Activated T-helper 1 cell treated with anti-CD3 and anti-CD28 coated beads, Interleukin-2, amount 50 U/mL, for 16 hours (primary cell): Measurements from ENCODE around the gene KCNK4.
A peak's percentile ranks its signal among the peaks of the same experiment; 100 is the strongest.
"Not testable (repeated sequence)": the region's sequence is repeated elsewhere in the genome, so short reads cannot be mapped to it uniquely, and the experiment has no call there.

ENCODE experiments used
- DNase-seq, 2 donors: peaks; one replicate each; pipeline ENCODE4 v3.0.0-alpha.2; 2020; ENCODE audit warnings: low read depth in 1 of 2, low spot score in 1 of 2

Gene KCNK4

DNA sequence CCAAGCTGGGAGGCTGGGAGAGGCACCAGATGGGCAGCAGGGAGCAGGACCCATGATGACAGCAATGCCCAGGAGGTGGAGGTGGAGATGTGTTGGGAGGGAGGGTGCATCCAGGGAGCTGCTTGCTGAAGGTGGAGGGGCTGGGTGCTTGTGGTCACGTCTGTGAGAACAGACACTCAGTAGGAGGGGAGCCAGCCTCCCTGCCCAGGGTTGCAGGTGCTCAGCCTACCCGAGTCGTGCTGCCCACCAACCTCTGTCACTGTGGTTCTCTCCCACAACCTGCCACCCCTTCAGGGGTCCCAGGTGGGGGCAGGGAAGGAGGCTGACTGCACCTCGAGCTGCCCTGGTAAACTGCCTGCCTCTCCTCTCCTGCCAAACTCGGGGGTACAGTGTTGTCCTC lies 32.3 kb downstream of the KCNK4 start:
- DNase-seq, result no peak

DNA sequence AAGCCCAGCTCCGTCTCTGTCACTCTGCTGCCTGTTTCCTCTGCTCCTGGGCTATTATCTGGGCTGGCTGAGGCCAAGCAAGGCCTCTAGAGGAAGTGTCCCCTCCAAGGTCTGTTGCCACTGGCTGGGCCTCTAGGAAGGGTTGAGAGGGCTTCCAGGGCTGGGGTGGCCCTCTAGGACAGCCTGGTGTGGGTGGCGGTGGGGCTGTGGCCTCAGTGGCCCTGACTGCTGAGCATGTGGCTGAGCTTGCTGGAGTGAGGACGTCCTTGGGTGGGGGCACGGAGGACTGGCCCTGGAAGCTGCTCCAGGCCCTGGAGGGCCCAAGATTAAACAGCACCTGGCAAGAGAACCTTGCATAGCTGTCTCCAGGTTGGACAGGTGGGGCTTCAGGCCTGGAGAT lies 32.9 kb downstream of the KCNK4 start:
- DNase-seq, result not testable (repeated sequence)

DNA sequence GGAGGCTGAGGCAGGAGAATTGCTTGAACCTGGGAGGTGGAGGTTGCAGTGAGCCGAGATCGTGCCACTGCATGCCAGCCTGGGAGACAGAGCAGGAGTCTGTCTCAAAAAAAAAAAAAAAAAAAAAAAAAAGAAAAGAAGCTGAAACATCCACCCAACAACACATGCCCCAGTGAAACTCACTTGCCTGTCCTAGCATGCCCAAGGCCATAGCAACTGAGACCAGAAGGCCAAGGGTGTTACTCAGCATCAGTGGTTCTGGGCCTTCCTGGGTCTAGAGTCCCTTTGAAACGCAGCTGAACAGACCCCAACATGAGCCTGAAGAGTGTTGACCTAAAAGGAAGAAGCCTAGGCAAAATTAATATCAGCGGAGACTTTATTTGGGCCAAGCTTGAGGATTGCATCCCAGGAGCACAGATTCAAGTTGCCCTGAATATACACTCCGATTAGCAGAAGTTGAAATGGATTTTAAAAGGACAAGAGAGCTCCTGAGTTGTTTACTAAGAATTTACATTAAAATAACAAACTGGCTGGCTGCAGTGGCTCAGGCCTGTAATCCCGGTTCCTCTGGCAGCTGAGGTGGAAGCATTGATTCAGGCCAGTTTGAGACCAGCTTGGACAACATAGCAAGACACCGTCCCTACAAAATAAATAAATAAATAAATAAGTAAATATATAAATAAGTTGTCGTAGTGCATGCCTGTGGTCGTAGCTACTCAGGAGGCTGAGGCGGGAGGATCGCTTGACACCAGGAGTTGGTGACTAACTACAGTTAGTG lies 33.8 kb downstream of the KCNK4 start:
- DNase-seq, result no peak

DNA sequence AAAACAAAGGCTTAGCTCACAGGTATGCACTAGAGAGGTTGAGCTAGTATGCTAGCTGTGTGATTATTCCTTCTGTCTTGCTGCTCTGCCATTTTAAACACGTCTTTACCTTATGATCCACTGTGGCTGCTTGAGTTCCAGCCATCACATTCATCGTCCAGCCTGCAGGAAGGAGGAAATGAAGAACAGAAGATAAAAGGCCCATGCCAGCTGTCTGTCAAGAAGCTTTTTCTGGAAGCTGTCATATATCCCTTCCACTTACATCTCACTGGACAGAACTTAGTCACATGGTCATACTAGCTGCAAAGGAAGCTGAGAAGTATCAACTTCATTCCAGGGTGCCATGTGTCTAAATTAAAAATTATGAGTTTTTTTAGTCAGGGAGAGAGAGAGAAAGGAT lies 36.3 kb downstream of the KCNK4 start:
- DNase-seq, result no peak

DNA sequence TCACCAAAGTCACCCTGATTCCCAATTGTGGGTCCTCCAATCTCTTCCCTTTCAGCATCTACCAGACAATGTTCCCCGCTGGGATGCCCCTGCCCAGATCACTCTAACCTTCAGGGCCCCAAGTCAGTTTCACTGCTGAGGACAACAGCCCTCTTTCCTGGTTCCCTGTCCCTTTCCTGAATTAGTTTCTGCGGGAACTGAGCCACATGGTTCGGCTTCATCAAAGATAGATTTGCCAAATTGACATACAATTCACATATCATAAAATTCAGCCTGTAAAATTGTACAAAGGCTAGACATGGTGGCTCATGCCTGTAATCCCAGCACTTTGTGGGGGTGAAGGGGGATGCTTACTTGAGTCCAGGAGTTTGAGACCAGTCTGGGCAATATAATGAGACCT lies 36.9 kb downstream of the KCNK4 start:
- DNase-seq, result no peak

DNA sequence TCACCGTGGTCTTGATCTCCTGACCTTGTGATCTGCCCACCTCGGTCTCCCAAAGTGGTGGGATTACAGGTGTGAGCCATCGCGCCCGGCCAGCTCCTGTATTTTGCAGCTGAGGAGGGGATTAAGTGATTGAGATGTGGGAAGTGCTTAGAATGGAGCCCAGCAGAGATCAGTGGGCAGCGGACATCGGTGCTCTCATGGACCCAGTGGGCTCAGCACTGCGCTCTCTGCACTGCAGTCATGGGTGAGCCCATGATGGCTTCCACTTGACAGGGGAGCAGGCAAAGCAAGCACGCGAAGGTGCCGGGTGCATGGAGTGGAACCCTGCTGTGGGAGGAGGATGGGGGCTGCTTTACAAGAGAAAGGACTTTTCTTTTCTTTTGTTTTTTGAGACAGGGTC lies 39.8 kb downstream of the KCNK4 start:
- no peak for DNase-seq

DNA sequence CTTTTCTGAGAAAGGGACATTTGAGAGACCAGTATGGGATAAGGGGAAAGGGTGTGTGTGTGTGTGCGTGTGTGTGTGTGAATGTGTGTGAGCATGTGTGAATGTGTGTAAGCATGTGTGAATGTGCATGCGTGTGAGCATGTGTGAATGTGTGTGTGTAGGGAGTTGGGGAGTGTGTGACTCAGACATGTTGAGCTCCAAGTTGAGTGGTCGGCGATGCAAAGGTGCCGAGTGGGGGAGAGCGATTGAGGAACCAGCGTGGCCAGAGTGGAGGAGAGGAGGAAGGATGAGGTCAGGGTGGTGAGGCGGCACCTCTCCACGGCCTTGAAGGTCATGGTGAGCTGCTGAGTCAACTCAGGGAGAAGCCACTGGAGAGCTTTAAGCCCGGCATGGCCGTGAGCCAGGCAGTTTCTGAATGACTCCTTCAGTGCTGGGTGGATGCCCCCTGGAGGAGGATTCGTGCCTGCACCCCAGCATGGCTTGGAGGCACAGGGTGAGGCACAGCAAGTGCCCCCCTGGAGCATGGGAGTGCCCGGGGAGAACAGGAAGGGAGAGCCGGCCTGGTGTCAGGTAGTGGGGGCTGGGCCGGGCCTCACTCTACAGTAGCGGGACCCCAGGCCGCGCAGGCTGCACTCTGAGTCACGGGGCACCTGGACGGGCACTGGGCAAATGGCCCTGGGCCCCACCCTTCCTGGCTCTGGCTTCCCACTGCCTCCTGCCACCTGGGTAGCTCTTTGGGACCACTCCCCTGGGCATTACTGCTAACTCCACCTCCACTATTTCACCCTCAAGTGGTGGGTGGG lies 40.7 kb downstream of the KCNK4 start:
- peak; percentile 29 to 45 for DNase-seq

DNA sequence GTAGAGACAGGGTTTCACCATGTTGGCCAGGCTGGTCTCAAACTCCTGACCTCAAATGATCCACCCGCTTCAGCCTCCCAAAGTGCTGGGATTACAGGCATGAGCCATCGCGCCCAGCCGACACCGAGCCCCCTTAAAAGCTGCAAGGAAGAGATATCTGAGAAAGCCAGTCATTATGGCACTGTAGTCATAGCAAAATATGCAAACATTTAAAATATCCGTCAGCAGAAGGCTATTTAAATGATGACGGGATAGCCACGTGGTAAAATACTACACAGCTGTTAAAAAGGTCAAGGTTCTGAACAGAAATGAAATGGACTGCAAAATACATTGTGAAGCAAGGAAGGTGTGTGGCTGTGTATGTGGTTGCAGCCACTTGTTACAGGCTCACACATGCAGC lies 42.5 kb downstream of the KCNK4 start:
- DNase-seq, result no peak

DNA sequence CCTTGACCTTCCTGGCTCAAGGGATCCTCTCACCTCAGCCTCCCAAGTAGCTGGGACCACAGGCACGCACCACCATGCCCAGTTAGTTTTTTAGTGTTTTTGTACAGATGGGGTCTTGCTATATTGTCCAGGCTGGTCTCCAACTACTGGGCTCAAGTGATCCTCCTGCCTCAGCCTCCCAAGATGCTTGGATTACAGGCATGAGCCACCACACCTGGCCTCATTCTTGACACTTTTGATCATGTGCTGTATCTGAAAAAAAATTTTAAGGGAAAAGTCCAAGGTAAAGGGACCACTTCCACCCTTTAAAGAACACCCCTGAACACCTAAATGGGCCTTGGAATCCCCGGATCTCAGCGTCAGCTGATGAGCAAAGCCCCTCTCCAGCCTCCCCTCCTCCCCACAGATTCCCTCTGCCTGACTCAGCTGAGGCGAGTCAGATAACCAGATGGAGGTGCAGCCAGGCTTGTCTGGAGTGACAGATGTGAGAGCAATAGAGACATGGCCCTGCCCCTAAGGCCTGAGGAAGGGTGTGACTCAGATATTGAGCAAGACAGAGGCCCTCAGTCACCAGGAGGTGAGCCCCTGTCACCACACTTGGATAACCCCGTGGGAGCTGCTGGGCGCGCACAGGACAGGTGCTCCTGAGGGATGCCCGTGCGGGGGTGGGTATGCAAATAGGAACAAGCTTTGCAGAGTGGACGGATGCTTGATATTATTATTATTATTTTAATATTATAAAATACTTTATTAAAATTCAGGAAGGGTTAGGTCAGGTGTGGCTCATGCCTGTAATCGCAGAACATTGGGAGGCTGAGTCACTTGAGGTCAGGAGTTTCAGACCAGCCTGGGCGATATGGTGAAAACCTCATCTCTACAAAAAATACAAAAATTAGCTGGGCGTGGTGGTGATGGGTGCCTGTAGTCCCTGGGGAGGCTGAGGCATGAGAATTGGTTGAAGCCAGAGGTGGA lies 43.9 kb downstream of the KCNK4 start:
- DNase-seq, result no peak

DNA sequence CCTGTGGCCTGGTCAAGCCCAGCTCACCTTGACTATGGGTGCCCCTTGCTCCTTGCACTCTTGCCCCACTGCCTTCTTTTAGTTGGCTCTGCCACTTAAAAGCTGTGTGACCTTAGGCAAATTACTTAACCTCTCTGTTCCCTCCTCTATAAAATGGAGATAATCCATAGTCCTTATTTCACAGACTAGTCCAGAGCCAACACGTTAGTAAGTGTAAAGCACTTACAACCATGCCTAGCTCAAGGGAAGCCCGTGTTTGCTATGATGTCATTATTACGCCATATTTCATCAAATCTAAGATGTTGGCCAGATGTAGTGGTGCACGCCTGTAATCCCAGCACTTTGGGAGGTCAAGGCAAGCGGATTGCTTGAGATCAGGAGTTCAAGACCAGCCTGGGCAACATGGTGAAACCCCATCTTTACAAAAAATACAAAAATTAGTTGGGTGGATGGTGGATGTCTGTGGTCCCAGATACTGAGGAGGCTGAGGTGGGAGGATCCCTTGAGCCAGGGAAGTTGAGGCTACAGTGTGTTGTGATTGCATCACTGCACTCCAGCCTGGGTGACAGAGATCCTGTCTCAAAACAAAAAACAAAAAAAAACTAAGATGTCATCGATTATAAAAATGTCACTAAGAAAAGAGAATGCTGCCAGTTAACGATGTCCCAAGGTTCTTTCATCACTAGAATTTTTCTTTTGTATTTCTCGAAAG lies 46.6 kb downstream of the KCNK4 start:
- no peak for DNase-seq

DNA sequence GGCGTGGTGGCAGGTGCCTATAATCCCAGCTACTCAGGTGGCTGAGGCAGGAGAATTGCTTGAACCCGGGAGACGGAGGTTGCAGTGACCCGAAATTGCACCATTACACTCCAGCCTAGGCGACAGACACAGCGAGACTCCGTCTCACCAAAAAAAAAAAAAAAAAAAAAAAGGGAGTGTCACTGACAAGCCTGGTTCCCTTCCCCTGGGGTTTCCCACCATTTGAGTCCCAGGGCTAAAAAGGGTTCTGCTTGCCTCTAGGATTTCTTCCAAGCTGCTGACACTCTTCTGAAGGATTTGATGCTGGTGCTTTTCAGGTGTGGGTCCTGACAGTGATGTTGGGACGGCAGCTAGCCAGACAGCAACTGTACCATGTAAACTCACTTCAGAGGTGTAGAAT lies 47.6 kb downstream of the KCNK4 start:
- DNase-seq, result no peak

DNA sequence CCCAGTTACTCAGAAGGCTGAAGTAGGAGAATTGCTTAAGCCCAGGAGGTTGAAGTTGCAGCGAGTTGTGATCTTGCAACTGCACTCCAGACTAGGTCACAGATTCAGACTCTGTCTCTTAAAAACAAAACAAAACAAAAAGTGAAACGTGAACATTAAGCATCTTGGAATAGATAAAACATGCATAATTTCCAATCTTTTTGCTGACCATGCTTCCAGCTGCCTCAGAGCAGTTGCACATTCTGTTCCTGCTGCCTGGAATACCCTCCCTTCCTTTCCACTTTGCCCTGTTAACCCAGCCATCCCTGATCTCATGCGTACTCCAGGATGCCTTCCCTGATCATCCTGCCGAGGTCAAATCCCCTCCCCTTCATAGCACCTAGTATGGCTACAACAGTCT lies 48.2 kb downstream of the KCNK4 start:
- no peak for DNase-seq

DNA sequence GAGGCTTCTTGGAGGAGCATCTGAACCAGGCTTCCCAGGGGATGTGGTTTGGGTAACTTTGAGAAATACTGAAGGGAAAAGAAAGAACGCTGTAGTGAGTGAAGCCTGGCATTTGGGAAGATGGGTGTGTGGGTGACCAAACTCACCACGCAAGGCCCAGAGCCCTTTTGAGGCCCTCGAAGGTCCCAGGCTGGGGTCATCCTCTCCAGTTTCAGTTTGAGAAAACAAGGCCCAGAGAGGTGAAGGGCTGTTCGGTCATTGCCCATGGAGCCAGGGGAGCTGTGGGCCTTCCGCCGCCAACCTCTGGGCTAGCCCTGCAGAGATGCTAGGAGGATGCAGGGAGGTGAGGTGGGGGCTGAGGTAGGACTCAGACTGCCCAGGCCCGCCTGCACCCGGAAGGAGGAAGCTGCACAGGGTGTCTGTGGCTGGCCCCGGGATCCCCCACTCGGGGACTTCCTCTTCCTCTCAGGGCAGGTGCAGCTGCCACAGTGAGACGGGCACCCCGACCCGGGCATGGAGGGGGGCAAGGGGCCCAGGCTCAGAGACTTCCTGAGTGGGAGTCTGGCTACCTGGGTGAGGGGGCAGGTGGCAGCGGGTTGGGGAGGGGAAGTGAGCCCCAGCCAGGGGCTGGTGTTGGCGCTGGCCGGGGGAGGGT lies 48.8 kb downstream of the KCNK4 start, which contains the start of gene CCDC88B:
CCDC88B (plus strand) TSS at position 451 of the 655 bp plus-strand sequence; CDS start at position 514, 63 bp downstream.
- peak; percentile 71 to 79 for DNase-seq

DNA sequence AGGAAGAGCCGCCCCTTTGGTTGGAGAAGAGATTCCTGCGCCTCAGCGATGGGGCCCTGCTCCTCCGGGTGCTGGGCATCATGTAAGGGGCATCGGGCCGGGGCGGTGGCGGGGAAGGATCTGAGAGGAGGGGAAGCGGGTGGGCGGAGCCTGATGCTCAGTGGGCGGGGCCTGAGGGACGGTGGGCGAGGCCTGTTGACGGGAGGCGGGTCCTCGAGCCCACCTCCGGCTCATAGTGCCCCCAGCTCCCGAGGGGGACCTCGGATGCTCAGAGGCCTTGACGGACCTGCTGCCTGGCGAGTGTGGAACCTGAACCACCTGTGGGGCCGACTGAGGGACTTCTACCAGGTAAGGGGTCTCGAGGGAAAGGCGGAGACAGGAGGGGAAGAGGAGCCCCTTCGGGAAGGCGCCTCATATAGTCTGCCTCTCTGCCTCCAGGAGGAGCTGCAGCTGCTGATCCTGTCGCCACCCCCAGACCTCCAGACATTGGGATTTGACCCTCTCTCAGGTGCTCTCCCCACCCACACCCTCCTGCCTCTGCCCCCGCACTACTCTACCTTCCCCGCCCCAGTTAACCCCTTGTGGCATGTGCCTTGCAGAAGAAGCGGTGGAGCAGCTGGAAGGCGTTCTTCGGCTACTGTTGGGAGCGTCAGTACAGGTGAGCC lies 49.7 kb downstream of the KCNK4 start:
- peak; percentile 54 to 65 for DNase-seq

DNA sequence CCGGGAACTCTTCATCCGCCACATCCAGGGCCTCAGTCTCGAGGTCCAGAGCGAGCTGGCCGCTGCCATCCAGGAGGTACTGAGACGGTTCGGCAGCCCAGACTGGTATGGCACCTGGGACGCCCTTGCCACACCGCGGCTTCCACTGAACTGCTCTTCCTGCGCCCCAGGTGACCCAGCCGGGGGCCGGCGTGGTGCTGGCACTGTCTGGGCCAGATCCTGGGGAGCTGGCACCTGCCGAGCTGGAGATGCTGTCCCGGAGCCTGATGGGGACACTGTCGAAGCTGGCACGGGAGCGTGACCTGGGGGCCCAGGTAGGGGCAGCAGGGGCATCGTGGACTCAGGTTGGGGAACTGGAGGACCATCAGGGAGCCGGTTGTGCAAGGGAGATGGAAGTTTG lies 50.3 kb downstream of the KCNK4 start:
- no peak for DNase-seq

DNA sequence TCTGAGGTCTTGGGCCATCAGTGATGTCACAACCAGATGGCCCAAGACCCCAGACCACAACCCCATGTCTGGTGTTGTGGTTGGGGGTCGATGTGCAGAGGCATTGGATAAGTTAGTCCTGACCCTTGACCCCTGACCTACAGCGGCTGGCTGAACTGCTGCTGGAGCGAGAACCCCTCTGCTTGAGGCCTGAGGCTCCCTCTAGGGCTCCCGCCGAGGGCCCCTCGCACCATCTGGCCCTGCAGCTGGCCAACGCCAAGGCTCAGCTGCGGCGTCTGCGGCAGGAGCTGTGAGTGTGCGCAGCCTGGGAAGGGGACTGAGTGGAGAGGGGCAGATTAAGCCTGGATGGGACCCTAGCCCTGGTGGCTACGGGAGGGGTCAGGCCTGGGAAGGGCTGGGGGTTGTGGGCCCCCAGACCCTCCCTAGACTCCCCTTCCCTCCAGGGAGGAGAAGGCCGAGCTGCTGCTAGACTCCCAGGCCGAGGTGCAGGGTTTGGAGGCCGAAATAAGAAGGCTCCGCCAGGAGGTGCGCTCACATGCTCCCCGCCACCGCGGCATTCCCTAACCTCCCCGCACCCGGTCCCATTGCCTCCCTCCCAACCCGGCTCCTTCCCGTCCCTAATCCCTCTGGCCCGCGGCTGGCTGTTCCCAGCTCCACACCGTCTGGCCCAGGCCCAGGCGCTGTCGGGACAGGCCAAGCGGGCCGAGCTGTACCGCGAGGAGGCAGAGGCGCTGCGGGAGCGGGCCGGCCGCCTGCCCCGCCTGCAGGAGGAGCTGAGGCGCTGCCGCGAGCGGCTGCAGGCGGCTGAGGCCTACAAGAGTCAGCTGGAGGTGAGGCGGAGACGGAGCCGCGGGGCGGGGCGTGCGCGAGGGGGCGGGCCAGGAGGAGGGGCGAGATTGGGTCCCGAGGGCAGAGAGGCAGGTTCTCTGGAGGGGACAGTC lies 51.0 kb downstream of the KCNK4 start:
- peak; percentile 78 to 81 for DNase-seq

DNA sequence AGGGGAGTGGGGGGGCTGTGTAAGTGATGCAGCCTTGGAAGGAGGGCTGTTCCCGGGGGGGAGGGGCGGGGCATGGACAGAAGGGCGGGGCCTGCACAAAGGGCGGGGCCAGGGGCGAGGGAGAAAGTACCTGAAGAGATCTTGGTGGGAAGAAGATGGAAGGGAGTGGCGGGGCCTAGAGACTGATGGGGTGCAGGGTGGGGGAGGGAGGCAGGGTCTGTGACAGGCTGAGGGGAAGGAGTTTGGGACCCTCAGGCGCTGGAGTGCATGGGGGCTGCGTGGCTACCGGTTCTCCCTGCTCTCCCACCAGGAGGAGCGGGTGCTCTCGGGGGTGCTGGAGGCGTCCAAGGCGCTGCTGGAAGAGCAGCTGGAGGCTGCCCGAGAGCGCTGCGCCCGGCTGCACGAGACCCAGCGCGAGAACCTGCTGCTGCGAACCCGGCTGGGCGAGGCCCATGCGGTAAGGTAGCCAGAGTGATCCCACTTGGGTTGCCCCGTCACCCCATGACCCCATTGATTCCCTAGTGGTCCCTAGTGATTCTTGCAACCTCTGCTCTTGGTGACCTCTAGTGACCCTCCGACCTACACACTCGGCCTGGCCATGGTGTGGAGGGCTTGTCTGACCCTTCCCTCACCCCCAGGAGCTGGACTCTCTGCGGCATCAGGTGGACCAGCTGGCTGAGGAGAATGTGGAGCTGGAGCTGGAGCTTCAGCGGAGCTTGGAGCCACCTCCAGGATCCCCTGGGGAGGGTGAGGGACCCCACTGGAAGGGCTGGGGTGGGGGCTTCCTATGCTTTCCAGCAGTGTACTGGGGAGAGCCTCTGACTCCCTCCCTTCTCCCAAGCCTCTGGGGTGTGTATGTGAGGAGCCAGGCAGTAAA lies 52.0 kb downstream of the KCNK4 start:
- DNase-seq, result no peak
